Subcutaneous adipose tissue (tissue), 4 donors: ENCODE measurements around the gene NFKB1. TPM values are rescaled to one million over a fixed set of nuclear protein-coding genes. Genes with fewer than 3 reads are reported as not detected.

Experiments
- CTCF ChIP-seq: fragments of 450-650 bp; IDR thresholded peaks from one replicate; pipeline ENCODE4 v1.5.1; 2016; ENCODE audit warnings: low read depth, mild to moderate bottlenecking, control low read depth, antibody characterized with exemption, moderate library complexity
- total RNA-seq, 4 donors: library from RNA; depleted of rRNA; stranded (reverse); fragments of >200 nt; gene quantifications; one replicate each; pipeline ENCODE4 v1.1.0, GENCODE V29; 2016

The NFKB1 gene, protein sequence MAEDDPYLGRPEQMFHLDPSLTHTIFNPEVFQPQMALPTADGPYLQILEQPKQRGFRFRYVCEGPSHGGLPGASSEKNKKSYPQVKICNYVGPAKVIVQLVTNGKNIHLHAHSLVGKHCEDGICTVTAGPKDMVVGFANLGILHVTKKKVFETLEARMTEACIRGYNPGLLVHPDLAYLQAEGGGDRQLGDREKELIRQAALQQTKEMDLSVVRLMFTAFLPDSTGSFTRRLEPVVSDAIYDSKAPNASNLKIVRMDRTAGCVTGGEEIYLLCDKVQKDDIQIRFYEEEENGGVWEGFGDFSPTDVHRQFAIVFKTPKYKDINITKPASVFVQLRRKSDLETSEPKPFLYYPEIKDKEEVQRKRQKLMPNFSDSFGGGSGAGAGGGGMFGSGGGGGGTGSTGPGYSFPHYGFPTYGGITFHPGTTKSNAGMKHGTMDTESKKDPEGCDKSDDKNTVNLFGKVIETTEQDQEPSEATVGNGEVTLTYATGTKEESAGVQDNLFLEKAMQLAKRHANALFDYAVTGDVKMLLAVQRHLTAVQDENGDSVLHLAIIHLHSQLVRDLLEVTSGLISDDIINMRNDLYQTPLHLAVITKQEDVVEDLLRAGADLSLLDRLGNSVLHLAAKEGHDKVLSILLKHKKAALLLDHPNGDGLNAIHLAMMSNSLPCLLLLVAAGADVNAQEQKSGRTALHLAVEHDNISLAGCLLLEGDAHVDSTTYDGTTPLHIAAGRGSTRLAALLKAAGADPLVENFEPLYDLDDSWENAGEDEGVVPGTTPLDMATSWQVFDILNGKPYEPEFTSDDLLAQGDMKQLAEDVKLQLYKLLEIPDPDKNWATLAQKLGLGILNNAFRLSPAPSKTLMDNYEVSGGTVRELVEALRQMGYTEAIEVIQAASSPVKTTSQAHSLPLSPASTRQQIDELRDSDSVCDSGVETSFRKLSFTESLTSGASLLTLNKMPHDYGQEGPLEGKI
- total RNA-seq: 10 to 100 TPM; 30.4 to 35.4 (median 32.6) TPM

GRCh38 chr4:102500696-102501446 lies at the start of gene NFKB1:
Gene NFKB1 (plus strand): TSS chr4:102501359. CDS start chr4:102525519, 24,160 bp downstream.
- TF ChIP-seq CTCF: no peak

DNA sequence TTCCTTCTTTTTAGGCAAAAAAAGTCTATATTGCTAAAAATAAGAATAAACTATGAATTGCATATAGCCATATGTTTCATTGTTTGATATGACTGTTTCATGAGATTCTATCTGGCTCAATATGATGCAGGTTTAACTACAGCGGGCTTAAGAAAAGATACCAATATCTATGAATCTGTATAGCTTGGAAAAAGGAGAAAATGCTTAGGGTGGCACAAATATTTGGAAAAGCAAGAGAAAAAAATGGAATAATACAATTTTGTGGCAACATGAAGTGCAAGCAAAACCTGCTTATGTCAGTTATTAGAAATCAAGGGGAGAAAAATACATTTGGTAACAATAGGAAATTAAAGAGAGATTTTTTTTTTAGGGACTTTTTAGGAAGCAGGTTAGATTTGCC lies 48.3 kb upstream of the NFKB1 start:
- TF ChIP-seq CTCF: no peak

DNA sequence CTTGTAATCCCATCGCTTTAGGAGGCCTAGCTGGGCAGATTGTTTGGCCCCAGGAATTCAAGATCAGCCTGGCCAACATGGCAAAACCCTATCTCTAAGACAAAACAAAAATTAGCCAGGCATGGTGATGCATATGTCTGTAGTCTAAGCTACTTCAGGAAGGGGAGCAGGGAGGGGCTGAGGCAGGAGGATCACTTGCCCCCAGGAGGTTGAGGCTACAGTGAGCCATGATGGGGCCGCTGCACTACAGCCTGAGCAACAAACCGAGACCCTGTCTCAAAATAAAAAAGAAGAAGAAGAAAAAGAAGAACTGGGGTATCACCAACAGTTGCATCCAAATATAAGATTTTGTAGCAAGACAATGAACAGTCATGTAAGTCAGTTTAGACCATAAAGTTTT lies 47.3 kb upstream of the NFKB1 start:
- no peak for TF ChIP-seq CTCF

- TF ChIP-seq CTCF: no peak
Observed at GRCh38 chr4:102454268-102454667, 46.9 kb upstream of the NFKB1 start.

GRCh38 chr4:102454981-102455685 lies 46.0 kb upstream of the NFKB1 start:
- TF ChIP-seq CTCF: no peak

DNA sequence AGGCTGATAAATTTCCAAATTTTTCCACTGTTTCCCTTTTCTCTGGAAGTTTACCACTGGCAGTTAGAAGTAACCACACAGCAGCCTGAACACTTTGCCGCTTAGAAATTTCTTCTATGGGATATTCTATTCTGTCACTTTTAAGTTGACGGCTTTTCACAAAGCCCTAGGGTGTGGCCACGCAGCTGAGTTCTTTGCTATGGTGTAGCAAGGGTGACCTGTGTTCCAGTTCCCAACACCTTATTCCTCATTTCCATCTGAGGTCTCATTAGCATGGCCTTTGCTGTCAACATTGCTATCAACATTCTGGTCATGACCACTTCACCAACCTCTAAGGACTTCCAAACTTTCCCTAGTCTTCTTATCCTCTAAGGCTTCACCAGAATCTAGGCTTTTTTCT lies 45.4 kb upstream of the NFKB1 start:
- no peak for TF ChIP-seq CTCF
